ENCODE results near the gene BMP5.

DNA sequence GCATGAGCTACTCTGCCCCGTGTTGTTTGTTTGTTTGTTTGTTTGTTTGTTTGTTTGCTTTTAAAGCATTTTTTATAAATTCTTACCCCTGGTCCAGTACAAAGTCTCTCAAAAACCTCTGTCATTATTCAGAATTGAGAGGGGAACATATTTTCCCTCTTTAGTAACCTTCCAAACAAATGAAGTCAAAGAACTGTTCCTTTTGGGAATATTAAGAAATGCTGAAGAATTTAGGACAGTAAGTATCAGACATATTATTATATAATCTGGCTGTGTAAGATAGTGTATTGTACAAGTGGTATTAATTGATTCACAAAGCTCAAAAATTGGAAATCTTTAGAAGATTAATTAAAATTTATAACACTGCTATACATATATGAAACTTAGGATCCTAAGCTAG, 54.7 kb downstream of the BMP5 start:
- TF ChIP-seq CTCF (IDR thresholded peaks at IDR 0.05; ENCODE audit: insufficient read depth, low read depth, low read length) (no peak), EZH2 (IDR thresholded peaks at IDR 0.05; ENCODE audit: insufficient read depth, low read length) (no peak)
